Osteoblast (primary cell): ENCODE measurements around the gene PRKAR1B. TPM values are rescaled to one million over a fixed set of nuclear protein-coding genes. Genes with fewer than 3 reads are reported as not detected.

Experiments used
- DNase-seq: peaks from one replicate; pipeline ENCODE4 v3.0.0; 2011; ENCODE audit warnings: low spot score, mixed read lengths; ENCODE audit not compliant: insufficient read length; ENCODE audit errors: missing footprints
- H2AFZ ChIP-seq: 2 replicates; pipeline ENCODE4 v1.6.0; 2011; ENCODE audit warnings: mild to moderate bottlenecking, low read length
- H3K27ac ChIP-seq: 2 replicates; pipeline ENCODE4 v1.5.1; 2011; ENCODE audit warnings: mild to moderate bottlenecking, low read depth, low read length, moderate library complexity
- H3K27me3 ChIP-seq: 2 replicates; pipeline ENCODE4 v1.6.0; 2012; ENCODE audit warnings: mild to moderate bottlenecking, control low read depth, inconsistent platforms, low read length, moderate library complexity; ENCODE audit not compliant: insufficient read depth
- H3K36me3 ChIP-seq: 2 replicates; pipeline ENCODE4 v1.5.1; 2011; ENCODE audit warnings: mild to moderate bottlenecking, low read length, control low read depth, moderate library complexity; ENCODE audit not compliant: insufficient read depth
- H3K4me1 ChIP-seq: 2 replicates; pipeline ENCODE4 v1.5.1; 2011; ENCODE audit warnings: mild to moderate bottlenecking, low read length, control low read depth, moderate library complexity; ENCODE audit not compliant: insufficient read depth
- H3K4me2 ChIP-seq: 2 replicates; pipeline ENCODE4 v1.6.0; 2011; ENCODE audit warnings: mild to moderate bottlenecking, low read length; ENCODE audit not compliant: insufficient read depth
- H3K4me3 ChIP-seq: fragments of 200-600 bp; sonication (generic); 3 replicates; pipeline ENCODE4 v1.5.1; 2012; ENCODE audit warnings: mild to moderate bottlenecking, low read length, inconsistent platforms; ENCODE audit not compliant: insufficient read depth
- H3K79me2 ChIP-seq: 2 replicates; pipeline ENCODE4 v1.6.0; 2012; ENCODE audit warnings: mild to moderate bottlenecking, low read length, control low read depth, inconsistent platforms; ENCODE audit not compliant: insufficient read depth
- H3K9me3 ChIP-seq: 2 replicates; pipeline ENCODE4 v1.5.1; 2011; ENCODE audit warnings: low read depth, low read length, control low read depth
- H4K20me1 ChIP-seq: 2 replicates; pipeline ENCODE4 v1.6.0; 2012; ENCODE audit warnings: mild to moderate bottlenecking, low read length, control low read depth; ENCODE audit not compliant: insufficient read depth
- CTCF ChIP-seq: IDR thresholded peaks from 2 replicates; pipeline ENCODE4 v1.5.1; 2011; ENCODE audit warnings: mild to moderate bottlenecking, low read depth, low read length, moderate library complexity; ENCODE audit errors: extremely low read depth
- total RNA-seq: library from RNA; depleted of rRNA; stranded (reverse); fragments of >200 nt; gene quantifications from 2 replicates; pipeline ENCODE4 v1.2.3, GENCODE V29; 2012

The PRKAR1B gene
- total RNA-seq, 1 donor = 6.5 TPM

DNA sequence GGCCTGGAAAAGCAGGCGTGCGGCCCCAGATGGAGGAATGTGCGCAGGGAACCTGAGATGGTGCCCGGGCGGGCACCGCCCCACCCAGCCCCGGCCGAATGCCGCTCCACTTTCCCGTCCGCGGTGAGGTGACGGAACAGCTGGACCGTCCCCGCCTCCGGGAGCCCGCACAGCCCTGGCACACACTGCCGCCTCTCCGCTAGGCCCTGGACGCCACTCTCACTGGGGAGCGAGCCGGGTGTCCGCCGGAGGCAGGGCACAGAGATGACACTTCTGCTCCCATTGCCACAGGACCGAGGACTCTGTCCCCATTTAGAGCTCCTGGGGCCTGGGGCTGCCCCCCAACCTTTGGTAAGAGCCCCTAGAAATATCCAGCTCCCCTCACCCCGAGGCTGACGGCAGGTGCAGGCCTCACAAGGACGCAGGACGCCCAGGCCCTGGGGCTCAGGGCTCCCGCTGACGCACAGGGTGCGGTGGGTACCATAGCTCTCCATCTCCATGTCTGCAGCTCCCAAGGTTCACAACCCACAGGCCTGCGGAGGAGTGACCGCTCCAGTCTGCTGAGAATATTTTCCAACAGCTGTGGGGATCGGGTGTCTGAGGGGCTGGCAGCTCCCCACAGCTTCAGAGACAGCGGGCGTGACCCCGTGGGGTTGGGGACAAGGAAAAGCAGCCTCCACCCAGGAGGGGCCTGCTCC lies 155.2 kb downstream of the PRKAR1B start:
- no peak for TF ChIP-seq CTCF
- Histone ChIP-seq H3K27ac (no peak overlapping the region), H3K36me3 (no peaks in the 10 kb centered on the region), H3K4me1 (no peaks in the 10 kb centered on the region), H3K79me2 (no peaks in the 10 kb centered on the region), H3K4me3 (no peak overlapping the region), H3K9me3 (no peaks in the 10 kb centered on the region), H3K4me2 (no peak overlapping the region), H4K20me1 (no peaks in the 10 kb centered on the region), H3K27me3 (no peaks in the 10 kb centered on the region), H2AFZ (no peak overlapping the region)
- no peak for DNase-seq

DNA sequence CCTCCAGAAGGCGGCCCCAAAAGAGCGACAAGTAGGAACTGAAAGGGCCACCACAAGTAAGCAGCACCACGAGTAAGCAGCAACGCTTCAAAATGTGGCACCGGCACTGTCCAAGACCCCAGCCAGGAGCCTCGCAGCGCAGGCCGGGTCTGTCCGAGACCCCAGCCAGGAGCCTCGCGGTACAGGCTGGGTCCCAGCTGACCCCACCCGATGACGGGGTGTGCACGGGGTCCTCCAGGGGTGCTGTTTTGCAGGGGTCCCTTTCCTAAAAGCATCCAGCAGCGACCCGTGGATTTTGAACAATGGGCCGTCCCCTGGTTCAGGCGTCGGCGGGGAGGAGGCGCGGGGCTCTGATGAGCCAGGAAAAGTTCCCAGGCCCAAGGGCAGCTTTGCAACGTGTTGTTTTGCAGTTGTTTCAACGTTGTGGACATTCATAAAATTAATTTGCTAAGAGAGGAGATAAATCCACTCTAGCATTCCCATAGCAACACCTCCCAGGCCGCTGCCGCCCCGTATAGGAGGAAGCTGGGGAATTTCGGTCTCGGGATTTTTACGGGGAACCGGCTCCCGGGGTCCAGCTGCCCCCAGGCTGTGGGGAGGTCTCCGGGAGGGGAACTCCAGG lies 155.9 kb downstream of the PRKAR1B start:
- H3K4me3 ChIP-seq = no peak overlapping the region
- no peaks in the 10 kb centered on the region for H3K36me3 ChIP-seq
- H3K4me2 ChIP-seq = no peak overlapping the region
- DNase-seq = no peak
- H3K27ac ChIP-seq = no peak overlapping the region
- no peaks in the 10 kb centered on the region for H3K4me1 ChIP-seq
- no peaks in the 10 kb centered on the region for H3K9me3 ChIP-seq
- H3K79me2 ChIP-seq = no peaks in the 10 kb centered on the region
- no peaks in the 10 kb centered on the region for H3K27me3 ChIP-seq
- no peak for TF ChIP-seq CTCF
- H2AFZ ChIP-seq = no peak overlapping the region
- no peaks in the 10 kb centered on the region for H4K20me1 ChIP-seq

DNA sequence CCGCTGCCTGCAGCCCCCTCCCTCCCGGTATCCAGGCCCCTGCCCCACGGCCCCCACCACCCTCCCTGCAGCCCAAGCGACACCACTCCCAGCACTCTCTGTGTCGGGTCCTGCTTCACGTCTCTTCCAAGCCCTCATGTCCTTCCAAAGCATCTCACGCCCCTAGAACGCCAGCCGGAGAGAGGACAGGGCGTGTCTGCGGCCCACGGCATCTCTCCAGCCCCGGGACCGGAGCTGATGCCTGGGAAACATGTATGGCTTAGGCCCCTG lies 156.3 kb downstream of the PRKAR1B start:
- TF ChIP-seq CTCF = no peak
- Histone ChIP-seq H3K4me3 (no peak overlapping the region), H3K27me3 (no peaks in the 10 kb centered on the region), H3K36me3 (no peaks in the 10 kb centered on the region), H3K79me2 (no peaks in the 10 kb centered on the region), H2AFZ (no peak overlapping the region), H3K27ac (no peak overlapping the region), H3K9me3 (no peaks in the 10 kb centered on the region), H4K20me1 (no peaks in the 10 kb centered on the region), H3K4me2 (no peak overlapping the region), H3K4me1 (no peaks in the 10 kb centered on the region)
- no peak for DNase-seq

DNA sequence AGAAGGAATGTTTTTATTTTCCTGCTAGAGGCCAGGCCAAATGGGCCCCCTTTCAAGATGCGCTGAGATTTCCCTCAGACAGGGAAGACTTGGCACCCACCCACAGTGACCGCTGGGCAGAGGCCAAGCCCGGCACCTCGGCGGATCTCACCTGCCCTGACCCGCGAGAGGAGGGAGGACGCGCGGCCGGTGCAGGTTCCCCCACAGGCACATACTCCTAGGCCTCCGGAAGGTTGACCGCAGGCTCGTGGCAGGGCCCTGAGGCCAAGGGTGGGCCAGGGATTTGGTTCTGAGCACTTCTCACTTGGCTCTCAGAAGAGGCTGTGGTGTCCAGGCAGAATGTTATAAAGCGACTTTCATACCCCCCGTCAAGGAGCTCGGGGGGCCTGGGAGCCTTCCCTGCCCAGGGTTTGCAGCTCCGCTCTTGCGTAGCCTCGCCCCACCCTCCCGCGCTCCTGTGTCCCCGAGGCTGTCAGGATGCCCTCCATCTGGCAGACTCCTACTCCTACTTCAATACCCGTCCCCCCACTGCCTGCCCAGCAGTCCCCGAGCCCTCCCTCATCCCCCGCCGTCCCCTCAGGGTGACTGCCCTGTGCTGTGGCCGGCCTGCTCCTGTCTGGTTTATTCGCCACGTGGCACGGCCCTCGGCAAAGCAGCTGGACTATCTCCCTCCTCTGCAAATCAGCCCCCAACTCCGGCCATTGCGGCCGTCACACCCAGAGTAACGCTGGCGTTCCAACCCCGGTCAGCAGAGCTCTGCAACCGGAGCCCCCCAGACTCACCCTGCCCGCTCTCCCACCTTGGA lies 156.9 kb downstream of the PRKAR1B start:
- TF ChIP-seq CTCF = no peak
- Histone ChIP-seq H3K4me1 (no peaks in the 10 kb centered on the region), H3K4me2 (no peak overlapping the region), H3K27ac (no peak overlapping the region), H3K36me3 (no peaks in the 10 kb centered on the region), H2AFZ (no peak overlapping the region), H3K27me3 (no peaks in the 10 kb centered on the region), H3K79me2 (no peaks in the 10 kb centered on the region), H3K9me3 (no peaks in the 10 kb centered on the region), H4K20me1 (no peaks in the 10 kb centered on the region), H3K4me3 (no peak overlapping the region)
- no peak for DNase-seq
